Naive thymus-derived CD8-positive, alpha-beta T cell (primary cell): ENCODE results near the gene EFNA4. TPM values are rescaled to one million over a fixed set of nuclear protein-coding genes. Genes with fewer than 3 reads are reported as not detected.
A peak's percentile ranks its signal among the peaks of the same experiment; 100 is the strongest.

Experiments
- ATAC-seq, 2 donors: fragments of 150-1000 bp; cut with Tn5 transposase in 1 of 2; sonication (Bioruptor Pico), chemical (Tn5 transposase) in 1 of 2; 1 replicate in 1 of 2; 2 replicates in 1 of 2; pipeline ENCODE4 v1.10.0; 2021; ENCODE audit warnings: mild to moderate bottlenecking in 2 of 2, moderate library complexity in 2 of 2
- POLR2A ChIA-PET: fragments of 350-600 bp; sonication (Branson Sonifier 250); formaldehyde crosslinking; loops from one replicate; lab custom pipeline; 2021; ENCODE audit warnings: antibody characterized with exemption; lab: Charles Lee
- DNase-seq, 10 donors: peaks; one replicate each; pipeline versions ENCODE4 v3.0.0 to v3.0.0-alpha.2; 2020 to 2022
- H3K27ac Mint-ChIP-seq, 10 donors: one replicate each; pipeline ENCODE4 v1.8.0; 2020 to 2022; ENCODE audit warnings: mild to moderate bottlenecking in 10 of 10, mixed read lengths in 10 of 10, moderate library complexity in 4 of 10, inconsistent platforms in 1 of 10
- H3K27me3 Mint-ChIP-seq, 5 donors: one replicate each; pipeline ENCODE4 v1.8.0; 2021 to 2022; ENCODE audit warnings: mixed read lengths in 5 of 5
- H3K36me3 Mint-ChIP-seq, 3 donors: one replicate each; pipeline ENCODE4 v1.8.0; 2020 to 2022; ENCODE audit warnings: mixed read lengths in 3 of 3, mild to moderate bottlenecking in 2 of 3, inconsistent platforms in 1 of 3
- H3K4me1 Mint-ChIP-seq, 4 donors: one replicate each; pipeline ENCODE4 v1.8.0; 2021 to 2022; ENCODE audit warnings: mixed read lengths in 4 of 4
- H3K4me3 Mint-ChIP-seq, 10 donors: one replicate each; pipeline ENCODE4 v1.8.0; 2020 to 2022; ENCODE audit warnings: mild to moderate bottlenecking in 10 of 10, mixed read lengths in 10 of 10, moderate library complexity in 6 of 10, inconsistent platforms in 1 of 10
- H3K9me3 Mint-ChIP-seq, 9 donors: one replicate each; pipeline ENCODE4 v1.8.0; 2020 to 2022; ENCODE audit warnings: mixed read lengths in 9 of 9, mild to moderate bottlenecking in 3 of 9, inconsistent platforms in 1 of 9, moderate library complexity in 1 of 9
- polyA plus RNA-seq, 3 donors: library from polyadenylated mRNA; unstranded; fragments of 300-500 nt; fragmentation: Illumina TruSeq; gene quantifications; one replicate each; pipeline ENCODE4 v1.2.3, GENCODE V29; 2021
- total RNA-seq, 8 experiments: library from RNA in 2 of 8; stranded (reverse) in 2 of 8; gene quantifications; one replicate each; pipeline ENCODE4 v1.2.3 and lab custom pipeline; 2021 to 2026

EFNA4 gene
- total and polyA plus RNA-seq, 5 experiments from 2014 or later, result 1.0 to 5.3 (median 2.6) TPM

DNA sequence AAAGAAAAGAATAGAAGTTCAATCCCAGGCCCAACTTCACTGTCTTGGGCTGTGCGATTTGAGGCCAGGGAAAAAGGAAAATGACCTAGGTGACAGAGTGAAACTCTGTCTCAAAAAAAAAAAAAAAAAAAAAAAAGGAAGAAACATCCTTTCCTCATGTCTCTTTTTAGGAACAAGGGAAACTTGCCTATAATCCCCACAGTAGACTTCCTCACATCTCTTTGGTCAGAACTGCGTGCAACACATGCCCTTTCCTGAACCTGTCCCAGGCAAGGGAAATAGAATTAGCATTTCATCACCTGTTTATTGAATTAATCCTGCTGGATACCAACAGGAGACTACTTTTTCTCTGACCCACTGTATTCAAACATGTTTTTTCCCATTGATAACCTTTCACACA, 27.6 kb upstream of the EFNA4 start:
- DNase-seq (no peak), ATAC-seq (no peak)
- Mint-ChIP-seq H3K4me1 (peaks cover 0 to 1% (median 0%) of the 10 kb centered on the region in 4 donors), H3K27ac (no peak overlapping the region), H3K27me3 (peaks cover 1 to 19% (median 8%) of the 10 kb centered on the region in 5 donors), H3K9me3 (no peaks in the 10 kb centered on the region), H3K36me3 (no peaks in the 10 kb centered on the region), H3K4me3 (no peak overlapping the region)
- POLR2A ChIA-PET, result no interaction called here

DNA sequence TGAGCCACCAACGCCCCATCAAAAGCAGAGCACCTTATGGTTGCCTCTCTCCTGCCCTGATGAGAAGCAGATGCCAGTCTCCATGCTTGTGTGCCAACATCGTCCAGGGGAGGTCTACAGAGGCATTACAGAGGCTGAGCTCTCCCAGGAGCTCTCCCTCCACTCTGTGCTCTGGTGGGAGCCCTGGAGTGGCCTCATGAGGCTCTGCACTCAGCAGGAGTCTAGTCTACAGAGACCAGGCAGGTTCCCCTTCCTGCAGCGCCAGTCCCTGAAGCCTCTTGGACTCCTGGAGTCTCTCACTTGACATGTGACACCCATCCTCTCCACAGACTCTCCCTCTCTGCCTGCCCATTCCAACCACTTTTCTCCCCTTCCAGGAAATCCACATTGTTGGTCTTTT, 26.5 kb upstream of the EFNA4 start:
- DNase-seq (no peak), ATAC-seq (no peak)
- H3K36me3 Mint-ChIP-seq, result no peaks in the 10 kb centered on the region
- H3K4me1 Mint-ChIP-seq, result peaks cover 0 to 1% (median 0%) of the 10 kb centered on the region in 4 donors
- no peak overlapping the region for H3K27ac Mint-ChIP-seq
- H3K9me3 Mint-ChIP-seq, result no peaks in the 10 kb centered on the region
- H3K4me3 Mint-ChIP-seq, result no peak overlapping the region
- POLR2A ChIA-PET, result no interaction called here
- peaks cover 1 to 19% (median 8%) of the 10 kb centered on the region in 5 donors for H3K27me3 Mint-ChIP-seq

DNA sequence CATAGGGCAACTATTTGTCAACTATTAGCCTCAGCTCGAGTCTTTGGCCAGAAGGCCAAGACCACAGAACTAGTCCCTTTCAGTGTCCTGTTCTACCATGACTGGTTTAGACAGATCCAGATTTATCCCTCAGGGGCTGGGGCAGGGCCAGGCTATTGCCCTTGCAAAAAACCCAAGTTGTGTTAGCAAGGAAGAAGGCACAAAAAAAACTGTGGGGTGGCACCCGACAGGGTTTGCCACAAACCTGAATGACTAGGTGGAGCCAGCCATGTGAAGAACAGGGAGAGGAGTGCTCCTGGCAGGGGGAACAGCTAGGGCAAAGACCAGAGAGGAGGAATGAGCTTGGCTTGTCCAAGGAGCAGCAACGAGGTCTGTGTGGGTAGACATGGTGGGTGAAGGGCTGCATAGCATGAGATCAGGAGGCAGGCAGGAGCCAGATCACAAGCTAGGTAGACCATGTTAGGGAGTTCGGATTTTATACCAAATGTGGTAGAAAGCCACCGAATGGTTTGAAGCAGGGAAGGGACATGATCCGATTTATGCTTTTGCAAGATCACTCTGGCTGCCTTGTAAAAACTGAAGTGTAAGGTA, 25.6 kb upstream of the EFNA4 start:
- Mint-ChIP-seq H3K4me3 (no peak overlapping the region), H3K27ac (no peak overlapping the region), H3K27me3 (peaks cover 1 to 19% (median 5%) of the 10 kb centered on the region in 5 donors), H3K9me3 (no peaks in the 10 kb centered on the region), H3K4me1 (no peaks in the 10 kb centered on the region), H3K36me3 (no peaks in the 10 kb centered on the region)
- ATAC-seq (no peak), DNase-seq (no peak)
- POLR2A ChIA-PET, result interaction anchor here (0.7 kb wide), 1 partner anchor 272 kb away, joined by 4 read pairs; no protein-coding TSS in a partner anchor

GRCh38 chr1:155038602-155039307, 24.8 kb upstream of the EFNA4 start:
- no peaks in the 10 kb centered on the region for H3K9me3 Mint-ChIP-seq
- peaks cover 0 to under 1% (median 0%) of the 10 kb centered on the region in 4 donors for H3K4me1 Mint-ChIP-seq
- H3K4me3 Mint-ChIP-seq, result no peak overlapping the region
- no peak overlapping the region for H3K27ac Mint-ChIP-seq
- H3K27me3 Mint-ChIP-seq, result peaks cover 1 to 19% (median 5%) of the 10 kb centered on the region in 5 donors
- DNase-seq, result no peak
- H3K36me3 Mint-ChIP-seq, result no peaks in the 10 kb centered on the region
- no peak for ATAC-seq
- POLR2A ChIA-PET, result interaction anchor here (0.7 kb wide), 1 partner anchor 271 kb away, joined by 4 read pairs; no protein-coding TSS in a partner anchor

GRCh38 chr1:155039308-155039669, 24.3 kb upstream of the EFNA4 start:
- peaks cover 1 to 19% (median 5%) of the 10 kb centered on the region in 5 donors for H3K27me3 Mint-ChIP-seq
- peaks cover 0 to 2% (median 0%) of the 10 kb centered on the region in 4 donors for H3K4me1 Mint-ChIP-seq
- ATAC-seq, result no peak
- no peaks in the 10 kb centered on the region for H3K36me3 Mint-ChIP-seq
- H3K27ac Mint-ChIP-seq, result no peak overlapping the region
- POLR2A ChIA-PET, result no interaction called here
- no peak for DNase-seq
- no peak overlapping the region for H3K4me3 Mint-ChIP-seq
- no peaks in the 10 kb centered on the region for H3K9me3 Mint-ChIP-seq

DNA sequence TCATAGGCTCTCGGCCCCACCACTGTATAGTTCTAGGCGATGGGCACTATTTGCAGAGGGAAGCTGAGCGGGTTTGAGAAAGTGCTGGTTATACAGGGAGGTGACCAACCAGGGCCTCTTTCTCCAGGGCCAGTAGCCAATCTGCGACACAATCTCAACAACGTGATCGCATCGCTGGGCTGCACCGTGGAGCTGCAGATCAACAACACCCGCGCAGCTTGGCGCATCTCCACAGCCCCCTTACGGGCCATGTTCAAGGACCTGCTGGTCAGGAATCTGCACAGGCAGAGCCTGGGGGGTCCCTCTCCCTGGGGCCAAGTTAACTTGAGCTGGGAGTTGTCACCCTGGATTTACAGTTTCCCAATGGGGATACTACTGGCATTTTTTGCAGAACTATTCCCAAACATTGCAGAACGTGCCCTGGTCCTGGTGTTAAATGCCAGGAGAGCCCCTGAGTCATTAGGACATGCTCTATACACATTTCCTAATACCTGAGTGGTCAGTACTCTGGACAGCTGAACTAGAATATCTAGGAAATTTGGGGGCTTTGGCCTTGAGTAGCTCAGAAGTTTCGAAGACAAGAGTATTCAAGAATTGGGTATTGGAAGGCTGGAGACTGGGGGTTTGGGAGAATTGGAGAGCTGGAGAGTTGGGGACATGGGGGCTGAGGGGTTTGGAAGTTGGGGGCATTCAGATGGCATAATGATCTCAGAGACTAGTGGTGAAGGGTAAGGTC, 23.0 kb upstream of the EFNA4 start:
- POLR2A ChIA-PET, result interaction anchor here (0.7 kb wide), 1 partner anchor 598 kb away, joined by 7 read pairs; no protein-coding TSS in a partner anchor
- Mint-ChIP-seq H3K9me3 (no peaks in the 10 kb centered on the region), H3K27ac (no peak overlapping the region), H3K36me3 (no peaks in the 10 kb centered on the region), H3K4me1 (peaks cover 0 to 9% (median 6%) of the 10 kb centered on the region in 4 donors), H3K27me3 (peaks cover 1 to 19% (median 7%) of the 10 kb centered on the region in 5 donors), H3K4me3 (no peak overlapping the region)
- no peak for ATAC-seq
- no peak for DNase-seq

GRCh38 chr1:155042789-155043188, 20.8 kb upstream of the EFNA4 start:
- no peak overlapping the region for H3K4me3 Mint-ChIP-seq
- no peaks in the 10 kb centered on the region for H3K36me3 Mint-ChIP-seq
- no peak for ATAC-seq

DNA sequence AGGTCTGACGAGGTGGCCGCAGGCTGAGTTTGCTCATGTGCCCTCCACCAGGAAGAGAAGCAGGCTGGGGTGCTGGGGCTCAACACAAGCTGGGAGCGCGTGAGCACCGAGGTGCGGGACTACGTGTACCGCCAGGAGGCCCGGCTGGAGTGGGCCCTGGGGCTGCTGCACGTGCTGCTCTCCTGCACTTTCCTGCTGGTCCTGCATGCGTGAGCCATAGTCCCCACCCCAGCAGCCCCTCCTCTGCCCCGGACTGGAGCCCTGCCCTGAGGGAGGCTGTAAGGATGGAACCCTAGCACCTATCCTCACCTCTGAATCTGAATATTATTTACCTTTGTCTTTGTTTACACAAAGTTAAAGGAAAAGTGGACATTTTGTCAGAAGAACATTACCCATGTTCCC, 20.2 kb upstream of the EFNA4 start:
- no peak overlapping the region for H3K4me3 Mint-ChIP-seq
- no peak for ATAC-seq
- POLR2A ChIA-PET, result interaction anchor here (4.0 kb wide), 1 partner anchor 18 kb away, joined by 22 read pairs; no protein-coding TSS in a partner anchor
- no peaks in the 10 kb centered on the region for H3K9me3 Mint-ChIP-seq
- no peaks in the 10 kb centered on the region for H3K36me3 Mint-ChIP-seq
- H3K27ac Mint-ChIP-seq, result no peak overlapping the region
- DNase-seq, result no peak
- H3K27me3 Mint-ChIP-seq, result peaks cover 1 to 11% (median 7%) of the 10 kb centered on the region in 5 donors
- peaks cover 0 to 9% (median 6%) of the 10 kb centered on the region in 4 donors for H3K4me1 Mint-ChIP-seq

More at GRCh38 chr1:155042789-155043188, 20.8 kb upstream of the EFNA4 start:
- Mint-ChIP-seq H3K27me3 (peaks cover 1 to 17% (median 7%) of the 10 kb centered on the region in 5 donors), H3K27ac (no peak overlapping the region), H3K4me1 (peaks cover 0 to 9% (median 6%) of the 10 kb centered on the region in 4 donors), H3K9me3 (no peaks in the 10 kb centered on the region)
- POLR2A ChIA-PET, result no interaction called here
- DNase-seq, result no peak

DNA sequence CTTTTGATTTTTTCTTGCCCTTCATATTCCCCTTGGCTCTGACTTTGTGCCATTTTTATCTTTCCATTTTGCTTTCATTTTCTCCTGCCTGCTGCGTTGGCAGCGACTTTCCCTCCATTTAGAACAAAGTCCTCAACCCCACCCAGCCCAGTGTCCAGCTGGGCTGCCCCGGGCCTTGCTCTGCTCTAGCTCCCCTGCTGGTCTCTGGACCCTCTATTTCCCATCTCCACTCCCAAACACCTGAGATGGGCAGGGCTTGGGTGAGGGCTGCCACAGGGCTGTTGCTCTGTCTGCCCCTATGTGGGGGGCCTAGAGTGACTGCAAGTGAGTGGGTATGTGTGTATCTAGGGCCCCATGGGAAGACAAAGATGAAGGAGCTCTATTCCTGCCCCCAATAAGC, 19.7 kb upstream of the EFNA4 start:
- POLR2A ChIA-PET, result interaction anchor here (2.5 to 4.0 kb wide), 2 partner anchors 17 to 41 kb away, joined by 10 to 22 read pairs; no protein-coding TSS in a partner anchor
- no peak for DNase-seq
- H3K9me3 Mint-ChIP-seq, result no peaks in the 10 kb centered on the region
- H3K27ac Mint-ChIP-seq, result no peak overlapping the region
- peaks cover 1 to 7% (median 6%) of the 10 kb centered on the region in 5 donors for H3K27me3 Mint-ChIP-seq
- H3K4me1 Mint-ChIP-seq, result peaks cover 0 to 9% (median 6%) of the 10 kb centered on the region in 4 donors
- H3K4me3 Mint-ChIP-seq, result no peak overlapping the region
- ATAC-seq, result no peak
- H3K36me3 Mint-ChIP-seq, result no peaks in the 10 kb centered on the region

DNA sequence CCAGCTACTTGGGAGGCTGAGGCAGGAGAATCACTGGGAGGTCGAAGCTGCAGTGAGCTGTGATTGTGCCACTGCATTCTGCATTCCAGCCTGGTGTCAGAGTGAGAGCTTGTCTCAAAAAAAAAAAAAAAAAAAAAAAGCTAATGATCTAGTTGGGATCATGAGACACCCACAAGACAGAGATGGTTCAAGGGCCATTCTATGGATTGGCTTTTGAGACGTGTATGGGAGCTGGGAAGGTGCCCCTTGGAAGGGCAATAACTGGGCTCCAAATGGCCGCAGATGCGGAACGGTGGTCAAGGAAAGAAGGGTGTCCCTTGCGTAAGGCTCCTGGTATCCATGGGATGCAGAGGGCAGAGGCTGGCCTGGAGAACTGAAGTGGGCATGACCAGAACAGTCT, 19.2 kb upstream of the EFNA4 start:
- Mint-ChIP-seq H3K36me3 (no peaks in the 10 kb centered on the region), H3K27ac (peak overlapping the region in 1 of 10 donors; percentile 48), H3K4me3 (no peak overlapping the region), H3K9me3 (no peaks in the 10 kb centered on the region), H3K27me3 (peaks cover under 1 to 3% (median 2%) of the 10 kb centered on the region in 5 donors), H3K4me1 (peaks cover 0 to 9% (median 6%) of the 10 kb centered on the region in 4 donors)
- DNase-seq (no peak), ATAC-seq (no peak)
- POLR2A ChIA-PET, result interaction anchor here (2.5 to 4.0 kb wide), 2 partner anchors 17 to 41 kb away, joined by 10 to 22 read pairs; no protein-coding TSS in a partner anchor

GRCh38 chr1:155044812-155045657, 18.5 kb upstream of the EFNA4 start:
- Mint-ChIP-seq H3K27me3 (peaks cover 0 to 2% (median 2%) of the 10 kb centered on the region in 5 donors), H3K4me1 (peaks cover 3 to 11% (median 7%) of the 10 kb centered on the region in 4 donors), H3K9me3 (no peaks in the 10 kb centered on the region), H3K36me3 (no peaks in the 10 kb centered on the region), H3K4me3 (no peak overlapping the region), H3K27ac (peak overlapping the region in 1 of 10 donors; percentile 17)
- peak; percentile 95 to 99 for ATAC-seq
- POLR2A ChIA-PET, result interaction anchor here (0.5 to 4.0 kb wide), 5 partner anchors 16 to 1316 kb away, joined by 3 to 22 read pairs (median 4); partner anchors contain the start of gene EFNA3
- peak in 9 of 10 donors; percentile 40 to 82 (median 59) for DNase-seq
